T-cell (primary cell): Measurements from ENCODE around the gene GYPC. TPM values are rescaled to one million over a fixed set of nuclear protein-coding genes. Genes with fewer than 3 reads are reported as not detected.

Experiments used
- ATAC-seq, 4 experiments: fragments of 200-7000 bp in 3 of 4; fragments of 150-1000 bp in 1 of 4; cut with Tn5 transposase; replicated peaks in 1 of 4; 1 replicate in 3 of 4; 2 replicates in 1 of 4; pipeline ENCODE4 v1.10.0; 2021; ENCODE audit warnings: moderate library complexity in 3 of 4, mild to moderate bottlenecking in 2 of 4, moderate number of reproducible peaks in 1 of 4
- CTCF ChIA-PET, 2 donors: fragments of 300-600 bp; sonication (Branson Sonifier 250); formaldehyde crosslinking; loops; one replicate each; lab custom pipeline; 2022; ENCODE audit warnings: antibody characterized with exemption in 2 of 2; lab: Charles Lee
- POLR2A ChIA-PET, 2 donors: fragments of 300-600 bp; sonication (Branson Sonifier 250); formaldehyde crosslinking; loops; one replicate each; lab custom pipeline; 2022; ENCODE audit warnings: antibody characterized with exemption in 2 of 2; lab: Charles Lee
- DNase-seq, 35 experiments: peaks; one replicate each; pipeline versions ENCODE4 v3.0.0 to v3.0.0-alpha.2; 2013 to 2023
- H3K27ac ChIP-seq: one replicate; pipeline ENCODE4 v1.5.1; 2013; ENCODE audit warnings: low read length
- H3K27me3 ChIP-seq, 2 experiments: replicated peaks in 1 of 2; 1 replicate in 1 of 2; 2 replicates in 1 of 2; pipeline versions ENCODE4 v1.6.1 to v1.7.0; 2013; ENCODE audit warnings: low read length in 1 of 2, mixed read lengths in 1 of 2; ENCODE audit not compliant: control insufficient read depth in 2 of 2, insufficient read depth in 2 of 2; ENCODE audit errors: extremely low read depth in 1 of 2
- H3K36me3 ChIP-seq, 2 donors: 1 replicate in 1 of 2; 2 replicates in 1 of 2; pipeline versions ENCODE4 v1.6.1 to v1.7.0; 2013; ENCODE audit warnings: low read length in 1 of 2; ENCODE audit not compliant: control insufficient read depth in 2 of 2, insufficient read depth in 1 of 2; ENCODE audit errors: extremely low read depth in 1 of 2
- H3K4me1 ChIP-seq, 2 experiments: 1 replicate in 1 of 2; 2 replicates in 1 of 2; pipeline versions ENCODE4 v1.6.1 to v1.7.0; 2013; ENCODE audit warnings: low read length in 2 of 2, mixed read lengths in 1 of 2; ENCODE audit not compliant: insufficient read depth in 2 of 2, control insufficient read depth in 1 of 2; ENCODE audit errors: extremely low read depth in 1 of 2
- H3K4me3 ChIP-seq, 2 donors: 1 replicate in 1 of 2; 2 replicates in 1 of 2; pipeline versions ENCODE4 v1.5.1 to v1.7.0; 2013; ENCODE audit warnings: mild to moderate bottlenecking in 2 of 2, low read length in 1 of 2, moderate library complexity in 1 of 2; ENCODE audit not compliant: control insufficient read depth in 1 of 2; ENCODE audit errors: extremely low read depth in 1 of 2
- H3K9me3 ChIP-seq: 2 replicates; pipeline ENCODE4 v1.7.0; 2013
- H3K27ac Mint-ChIP-seq, 2 donors: one replicate each; pipeline ENCODE4 v1.8.0; 2020 to 2021; ENCODE audit warnings: mild to moderate bottlenecking in 2 of 2, mixed read lengths in 2 of 2
- H3K27me3 Mint-ChIP-seq, 2 donors: one replicate each; pipeline ENCODE4 v1.8.0; 2021 to 2022; ENCODE audit warnings: mixed read lengths in 2 of 2
- H3K36me3 Mint-ChIP-seq: one replicate; pipeline ENCODE4 v1.8.0; 2021; ENCODE audit warnings: mixed read lengths
- H3K4me1 Mint-ChIP-seq, 3 donors: one replicate each; pipeline ENCODE4 v1.8.0; 2020 to 2022; ENCODE audit warnings: mixed read lengths in 3 of 3, mild to moderate bottlenecking in 1 of 3
- H3K4me3 Mint-ChIP-seq, 3 donors: one replicate each; pipeline ENCODE4 v1.8.0; 2020 to 2022; ENCODE audit warnings: mild to moderate bottlenecking in 3 of 3, mixed read lengths in 3 of 3, moderate library complexity in 3 of 3
- H3K9me3 Mint-ChIP-seq, 3 donors: one replicate each; pipeline ENCODE4 v1.8.0; 2020 to 2022; ENCODE audit warnings: mixed read lengths in 3 of 3
- WGBS: methylation state at CpG from one replicate; pipeline ENCODE4 v1.1.5; 2013; ENCODE audit warnings: missing lambda C conversion rate; ENCODE audit not compliant: insufficient coverage; 5-methylcytosine and 5-hydroxymethylcytosine counted together
- total RNA-seq, 35 experiments: library from RNA in 6 of 35; stranded (reverse) in 6 of 35; fragments of 120-200 nt in 1 of 35; gene quantifications; one replicate each; pipeline versions ENCODE4 v1.2.1 to v1.2.4 and lab custom pipeline; 2013 to 2026

The GYPC gene
- total RNA-seq, 5 donors from 2014 or later (not counting 1 experiment from before 2014, with no cell fraction given): 109 to 137 (median 116) TPM

GRCh38 chr2:126700677-126701076, 44.7 kb downstream of the GYPC start:
- Histone ChIP-seq H3K27me3 (no peaks in the 10 kb centered on the region), H3K27ac (no peak overlapping the region), H3K4me3 (no peak overlapping the region), H3K4me1 (no peaks in the 10 kb centered on the region), H3K36me3 (peaks cover 0 to 25% of the 10 kb centered on the region in 2 donors), H3K9me3 (no peaks in the 10 kb centered on the region)
- H3K36me3 Mint-ChIP-seq: peaks cover 39% of the 10 kb centered on the region
- H3K27me3 Mint-ChIP-seq: no peaks in the 10 kb centered on the region
- CTCF ChIA-PET: no interaction called here
- no peak for ATAC-seq
- H3K4me3 Mint-ChIP-seq: no peak overlapping the region
- peak overlapping the region in 1 of 2 donors; percentile 18 for H3K27ac Mint-ChIP-seq
- H3K4me1 Mint-ChIP-seq: peaks cover 0 to 13% (median 5%) of the 10 kb centered on the region in 3 donors
- DNase-seq: no peak
- POLR2A ChIA-PET: no interaction called here
- 100% methylated on average over 1 of the region's 2 CpGs for WGBS
- H3K9me3 Mint-ChIP-seq: no peaks in the 10 kb centered on the region

GRCh38 chr2:126703311-126703710, 47.4 kb downstream of the GYPC start:
- H3K4me1 ChIP-seq: no peaks in the 10 kb centered on the region
- H3K36me3 ChIP-seq: peaks cover 0 to 1% of the 10 kb centered on the region in 2 donors
- WGBS: 94% methylated on average over 5 of the region's 7 CpGs
- H3K4me3 ChIP-seq: no peak overlapping the region
- no peak for DNase-seq
- Mint-ChIP-seq H3K36me3 (peaks cover 19% of the 10 kb centered on the region), H3K27me3 (no peaks in the 10 kb centered on the region), H3K4me3 (no peak overlapping the region), H3K27ac (no peak overlapping the region), H3K9me3 (no peaks in the 10 kb centered on the region), H3K4me1 (peaks cover 0 to 10% (median 5%) of the 10 kb centered on the region in 3 donors)
- ATAC-seq: no peak
- H3K27ac ChIP-seq: no peak overlapping the region
- no peaks in the 10 kb centered on the region for H3K9me3 ChIP-seq
- CTCF ChIA-PET: no interaction called here
- H3K27me3 ChIP-seq: no peaks in the 10 kb centered on the region
- POLR2A ChIA-PET: no interaction called here

DNA sequence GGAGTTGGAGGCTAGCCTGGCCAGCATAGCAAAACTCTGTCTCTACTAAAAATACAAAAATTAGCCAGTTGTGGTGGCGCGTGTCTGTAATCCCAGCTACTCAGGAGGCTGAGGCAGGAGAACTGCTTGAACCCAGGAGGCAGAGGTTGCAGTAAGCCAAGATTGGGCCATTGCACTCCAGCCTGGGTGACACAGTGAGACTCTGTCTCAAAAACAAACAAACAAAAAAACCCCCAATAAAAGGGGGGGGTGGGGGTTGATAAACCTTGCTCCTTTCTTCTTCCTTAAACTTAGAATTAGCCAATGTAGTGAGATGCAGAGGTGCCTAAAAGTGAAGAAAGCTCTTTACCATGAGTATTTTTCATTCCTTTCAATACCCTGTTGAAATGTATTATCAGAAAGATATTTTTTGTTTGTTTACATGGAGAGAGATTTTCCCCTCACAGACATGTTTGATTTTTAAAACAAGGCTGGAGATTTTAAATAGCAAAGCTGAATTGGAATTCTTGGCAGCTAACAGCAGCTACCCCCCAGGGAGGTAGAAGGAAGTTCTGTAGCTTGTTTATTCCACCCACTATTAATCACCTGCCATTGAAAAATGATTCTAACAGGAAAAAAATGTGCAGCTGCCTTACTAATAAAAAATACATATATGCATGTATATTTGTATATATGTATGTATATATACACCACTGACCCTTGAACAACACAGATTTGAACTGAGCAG, 48.6 kb downstream of the GYPC start:
- Mint-ChIP-seq H3K27ac (no peak overlapping the region), H3K4me1 (peaks cover 0 to 10% (median 5%) of the 10 kb centered on the region in 3 donors), H3K36me3 (peaks cover 11% of the 10 kb centered on the region), H3K4me3 (no peak overlapping the region), H3K27me3 (no peaks in the 10 kb centered on the region), H3K9me3 (no peaks in the 10 kb centered on the region)
- DNase-seq: no peak
- ChIA-PET POLR2A (no interaction called here), CTCF (interaction anchor here in 1 of 2 donors (0.9 kb wide), 1 partner anchor 18 kb away, joined by 3 read pairs; no protein-coding TSS in a partner anchor)
- Histone ChIP-seq H3K36me3 (no peaks in the 10 kb centered on the region), H3K27ac (no peak overlapping the region), H3K4me3 (no peak overlapping the region), H3K27me3 (no peaks in the 10 kb centered on the region), H3K9me3 (no peaks in the 10 kb centered on the region), H3K4me1 (no peaks in the 10 kb centered on the region)
- 100% methylated on average over 2 of the region's 2 CpGs for WGBS
- ATAC-seq: no peak

DNA sequence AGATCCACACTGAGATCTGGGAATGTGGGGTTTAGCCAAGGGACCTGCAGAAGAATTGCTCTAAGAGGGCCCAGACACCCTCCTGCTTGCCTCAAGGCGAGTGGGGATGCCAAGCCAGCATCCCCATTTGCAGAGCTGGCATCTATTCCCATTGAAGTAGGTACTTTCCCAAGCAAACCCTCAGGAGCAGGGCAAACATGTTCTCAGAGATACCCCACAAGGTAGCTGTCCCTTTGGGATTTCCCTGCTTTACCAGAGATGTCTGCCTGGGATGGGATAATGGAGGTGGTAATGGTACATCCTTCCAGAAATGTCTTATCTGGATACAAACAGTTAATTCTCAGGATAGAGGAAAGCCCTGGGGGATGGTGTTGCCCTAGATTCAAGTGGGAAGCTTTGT, 51.2 kb downstream of the GYPC start:
- CTCF ChIA-PET: no interaction called here
- DNase-seq: no peak
- Mint-ChIP-seq H3K27me3 (no peaks in the 10 kb centered on the region), H3K27ac (no peak overlapping the region), H3K4me1 (peaks cover 0 to 2% (median under 1%) of the 10 kb centered on the region in 3 donors), H3K36me3 (no peaks in the 10 kb centered on the region), H3K9me3 (no peaks in the 10 kb centered on the region), H3K4me3 (no peak overlapping the region)
- ATAC-seq: no peak
- no CpG with 5 or more reads among the region's 1 CpG for WGBS
- POLR2A ChIA-PET: no interaction called here
- H3K36me3 ChIP-seq: no peaks in the 10 kb centered on the region
- no peak overlapping the region for H3K4me3 ChIP-seq
- no peaks in the 10 kb centered on the region for H3K4me1 ChIP-seq
- H3K9me3 ChIP-seq: no peaks in the 10 kb centered on the region
- no peak overlapping the region for H3K27ac ChIP-seq
- H3K27me3 ChIP-seq: no peaks in the 10 kb centered on the region

DNA sequence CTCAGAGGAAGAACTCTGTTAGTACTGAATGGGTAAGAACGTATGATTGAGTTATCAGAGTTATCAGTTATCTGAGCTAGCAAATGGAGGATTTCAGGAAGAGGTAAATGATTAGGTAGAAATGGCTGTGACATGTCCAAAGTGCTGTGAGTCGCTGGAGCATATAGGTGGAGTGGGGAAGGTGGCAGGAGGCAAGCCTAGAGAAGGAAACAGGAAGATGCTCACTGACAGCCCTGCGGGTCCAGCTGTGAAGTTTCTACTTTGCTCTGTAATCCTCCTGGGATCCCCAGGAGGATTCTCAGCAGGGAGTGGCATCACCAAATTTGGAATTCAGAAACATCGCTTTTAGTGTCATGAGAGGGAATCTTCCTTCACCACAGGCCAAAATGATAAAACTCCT, 52.0 kb downstream of the GYPC start:
- H3K27me3 ChIP-seq: no peaks in the 10 kb centered on the region
- H3K4me3 Mint-ChIP-seq: no peak overlapping the region
- POLR2A ChIA-PET: no interaction called here
- no peak overlapping the region for H3K27ac ChIP-seq
- no peaks in the 10 kb centered on the region for H3K27me3 Mint-ChIP-seq
- H3K36me3 Mint-ChIP-seq: no peaks in the 10 kb centered on the region
- no peaks in the 10 kb centered on the region for H3K36me3 ChIP-seq
- 81% methylated on average over 3 of the region's 4 CpGs for WGBS
- H3K4me3 ChIP-seq: no peak overlapping the region
- peaks cover 0 to 8% (median 0%) of the 10 kb centered on the region in 3 donors for H3K4me1 Mint-ChIP-seq
- H3K27ac Mint-ChIP-seq: no peak overlapping the region
- no peak for ATAC-seq
- no peaks in the 10 kb centered on the region for H3K9me3 ChIP-seq
- no peaks in the 10 kb centered on the region for H3K9me3 Mint-ChIP-seq
- no peak for DNase-seq
- H3K4me1 ChIP-seq: no peaks in the 10 kb centered on the region
- CTCF ChIA-PET: interaction anchor here in 1 of 2 donors (0.8 kb wide), 1 partner anchor 33 kb away, joined by 3 read pairs; no protein-coding TSS in a partner anchor

DNA sequence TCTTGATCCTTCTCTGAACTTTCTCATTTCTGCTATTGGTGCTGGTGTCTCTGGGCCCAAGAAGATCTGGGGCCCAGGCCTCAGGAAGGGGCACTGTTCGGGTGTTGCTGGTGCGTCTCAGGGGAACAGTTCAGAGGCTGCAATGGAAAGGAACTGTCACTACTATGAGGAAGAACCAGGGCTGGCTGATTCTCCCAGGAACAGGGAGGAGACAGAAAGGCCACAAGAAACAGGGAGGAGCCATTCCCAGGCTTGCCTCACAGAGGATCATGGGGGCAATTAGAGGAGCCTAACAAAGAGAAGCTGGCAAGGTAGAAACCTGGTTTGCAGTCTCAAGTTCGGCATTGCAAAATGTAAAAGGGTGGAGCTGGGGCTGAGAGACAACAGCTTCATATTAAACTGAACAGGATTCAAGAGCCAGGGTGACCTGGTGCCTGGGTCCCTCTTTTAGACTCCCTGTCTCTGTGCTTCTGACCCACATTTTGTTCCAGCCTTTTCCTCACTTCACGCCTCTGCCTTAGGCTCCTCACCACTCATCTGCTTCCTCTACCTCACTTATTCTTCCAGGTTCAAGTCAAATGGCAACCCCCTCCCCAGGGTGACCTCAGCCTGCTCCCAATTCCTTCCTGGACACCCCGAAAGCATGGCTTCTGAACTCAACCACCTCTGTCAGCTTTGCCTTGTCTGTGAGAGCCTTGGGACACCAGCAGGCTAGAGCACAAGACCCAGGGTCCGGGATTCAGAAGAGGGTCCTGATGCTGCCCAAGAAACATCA, 58.4 kb downstream of the GYPC start:
- Histone ChIP-seq H3K27me3 (no peaks in the 10 kb centered on the region), H3K27ac (no peak overlapping the region), H3K9me3 (no peaks in the 10 kb centered on the region), H3K36me3 (no peaks in the 10 kb centered on the region), H3K4me1 (no peaks in the 10 kb centered on the region), H3K4me3 (no peak overlapping the region)
- Mint-ChIP-seq H3K36me3 (no peaks in the 10 kb centered on the region), H3K27me3 (no peaks in the 10 kb centered on the region), H3K27ac (no peak overlapping the region), H3K4me1 (peaks cover 0 to 21% (median 0%) of the 10 kb centered on the region in 3 donors), H3K9me3 (no peaks in the 10 kb centered on the region), H3K4me3 (no peak overlapping the region)
- ATAC-seq (no peak), DNase-seq (no peak)
- ChIA-PET POLR2A (no interaction called here), CTCF (no interaction called here)
- WGBS: 86% methylated on average over 6 of the region's 6 CpGs
